Dermis lymphatic vessel endothelial cell (primary cell): ENCODE data around the gene STK36. TPM values are rescaled to one million over a fixed set of nuclear protein-coding genes. Genes with fewer than 3 reads are reported as not detected.

Experiments used
- total RNA-seq: library from RNA; depleted of rRNA; stranded (reverse); fragments of >200 nt; gene quantifications from 2 replicates; pipeline ENCODE4 v1.2.1, GENCODE V29; 2014

The STK36 gene, protein sequence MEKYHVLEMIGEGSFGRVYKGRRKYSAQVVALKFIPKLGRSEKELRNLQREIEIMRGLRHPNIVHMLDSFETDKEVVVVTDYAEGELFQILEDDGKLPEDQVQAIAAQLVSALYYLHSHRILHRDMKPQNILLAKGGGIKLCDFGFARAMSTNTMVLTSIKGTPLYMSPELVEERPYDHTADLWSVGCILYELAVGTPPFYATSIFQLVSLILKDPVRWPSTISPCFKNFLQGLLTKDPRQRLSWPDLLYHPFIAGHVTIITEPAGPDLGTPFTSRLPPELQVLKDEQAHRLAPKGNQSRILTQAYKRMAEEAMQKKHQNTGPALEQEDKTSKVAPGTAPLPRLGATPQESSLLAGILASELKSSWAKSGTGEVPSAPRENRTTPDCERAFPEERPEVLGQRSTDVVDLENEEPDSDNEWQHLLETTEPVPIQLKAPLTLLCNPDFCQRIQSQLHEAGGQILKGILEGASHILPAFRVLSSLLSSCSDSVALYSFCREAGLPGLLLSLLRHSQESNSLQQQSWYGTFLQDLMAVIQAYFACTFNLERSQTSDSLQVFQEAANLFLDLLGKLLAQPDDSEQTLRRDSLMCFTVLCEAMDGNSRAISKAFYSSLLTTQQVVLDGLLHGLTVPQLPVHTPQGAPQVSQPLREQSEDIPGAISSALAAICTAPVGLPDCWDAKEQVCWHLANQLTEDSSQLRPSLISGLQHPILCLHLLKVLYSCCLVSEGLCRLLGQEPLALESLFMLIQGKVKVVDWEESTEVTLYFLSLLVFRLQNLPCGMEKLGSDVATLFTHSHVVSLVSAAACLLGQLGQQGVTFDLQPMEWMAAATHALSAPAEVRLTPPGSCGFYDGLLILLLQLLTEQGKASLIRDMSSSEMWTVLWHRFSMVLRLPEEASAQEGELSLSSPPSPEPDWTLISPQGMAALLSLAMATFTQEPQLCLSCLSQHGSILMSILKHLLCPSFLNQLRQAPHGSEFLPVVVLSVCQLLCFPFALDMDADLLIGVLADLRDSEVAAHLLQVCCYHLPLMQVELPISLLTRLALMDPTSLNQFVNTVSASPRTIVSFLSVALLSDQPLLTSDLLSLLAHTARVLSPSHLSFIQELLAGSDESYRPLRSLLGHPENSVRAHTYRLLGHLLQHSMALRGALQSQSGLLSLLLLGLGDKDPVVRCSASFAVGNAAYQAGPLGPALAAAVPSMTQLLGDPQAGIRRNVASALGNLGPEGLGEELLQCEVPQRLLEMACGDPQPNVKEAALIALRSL (N-terminal part only)
- total RNA-seq: 5.5 and 6.7 TPM in 2 replicates

DNA sequence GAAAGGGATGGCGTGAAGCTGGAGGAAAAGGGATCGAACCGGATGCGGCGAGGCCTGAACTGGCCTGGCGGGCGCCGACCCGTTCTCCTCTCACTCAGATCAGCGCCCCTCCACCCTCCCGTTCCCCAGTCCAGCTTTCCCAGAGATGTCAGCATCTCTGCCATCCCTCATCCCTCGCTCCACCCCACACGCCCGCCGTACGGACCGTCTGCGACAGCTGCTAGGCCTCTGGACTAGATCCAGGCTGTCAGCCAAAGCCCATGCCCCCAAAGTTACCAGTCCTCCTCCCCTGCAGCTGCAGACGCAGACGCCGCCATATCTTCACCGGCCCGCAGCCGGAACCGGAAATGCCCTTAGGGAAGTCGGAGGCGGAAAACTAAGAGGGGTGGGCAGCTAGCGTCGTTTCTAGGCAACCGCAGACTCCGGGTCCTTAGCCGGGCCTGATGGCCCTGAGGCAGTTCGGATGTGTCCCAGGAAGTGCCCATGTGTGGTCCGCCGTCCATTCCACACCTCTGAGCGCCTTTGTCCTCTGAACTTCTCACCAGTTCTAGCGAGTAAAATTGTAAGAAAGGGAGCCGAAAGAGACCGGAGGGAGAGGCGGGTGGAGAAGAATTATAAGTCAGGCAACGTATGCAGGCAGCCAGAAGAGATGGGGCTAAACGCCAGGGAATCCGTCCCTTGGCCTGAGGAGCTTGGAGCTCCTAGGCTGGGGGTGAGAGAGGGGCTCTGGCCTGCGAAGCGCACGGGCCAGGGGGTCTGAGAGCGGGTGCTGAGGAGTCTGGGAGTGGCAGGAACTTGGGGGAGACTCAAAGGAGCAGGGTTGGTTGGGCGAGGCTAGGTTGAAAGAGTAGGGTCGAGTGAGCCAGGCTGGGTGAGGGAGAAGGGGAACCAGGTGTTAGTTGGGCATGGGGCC, at the start of gene STK36, which contains the start of gene RNF25:
Gene STK36 (plus strand): TSS at position 433 of the 913 bp plus-strand sequence. CDS start 744 bp downstream, outside the sequence.
Gene RNF25 (minus strand): TSS at position 349 of the 913 bp plus-strand sequence. CDS start 32 bp downstream, at position 317.

DNA sequence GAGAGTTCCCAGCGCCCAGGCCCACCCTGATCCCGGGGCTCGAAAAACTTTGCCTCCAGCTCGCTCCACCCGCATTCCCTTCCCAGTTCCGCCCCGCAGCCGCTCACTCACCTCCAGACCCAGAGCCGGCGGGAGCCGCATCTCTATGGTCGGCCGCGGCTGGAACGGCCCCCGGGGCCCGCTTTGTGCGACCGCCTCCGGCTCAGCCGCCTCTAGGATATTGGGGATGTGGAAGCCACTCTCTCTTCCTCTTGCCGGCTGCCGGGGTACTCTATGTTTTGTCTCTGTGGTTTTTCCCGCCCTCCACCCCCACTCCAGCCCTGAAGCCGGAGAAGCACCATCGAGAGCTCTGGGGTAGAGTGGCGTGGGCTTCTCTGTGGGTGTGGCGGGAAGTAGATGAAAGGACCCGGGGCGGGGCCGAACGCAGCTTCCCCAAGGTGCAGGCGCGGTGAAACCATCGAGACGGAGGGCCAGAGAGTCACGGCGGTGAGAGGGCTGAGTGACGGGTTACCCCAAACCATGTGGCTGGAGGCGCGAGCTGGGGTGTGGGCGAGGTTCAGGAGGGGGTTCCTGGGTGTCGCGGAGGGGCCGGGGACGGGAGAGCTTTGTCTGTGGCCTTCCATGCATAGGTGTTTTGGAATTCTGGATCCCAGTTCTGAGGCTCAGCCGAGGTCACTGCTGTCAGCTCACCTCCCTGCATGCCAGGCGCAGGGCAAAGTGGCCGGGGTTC, 12.5 kb upstream of the STK36 start, which contains the start of the genes BCS1L and ZNF142:
Gene BCS1L (plus strand): TSS at position 426 of the 730 bp plus-strand sequence. CDS start 1,305 bp downstream, outside the sequence.
Gene ZNF142 (minus strand): TSS at position 366 of the 730 bp plus-strand sequence. CDS start 3,194 bp downstream, outside the sequence.

DNA sequence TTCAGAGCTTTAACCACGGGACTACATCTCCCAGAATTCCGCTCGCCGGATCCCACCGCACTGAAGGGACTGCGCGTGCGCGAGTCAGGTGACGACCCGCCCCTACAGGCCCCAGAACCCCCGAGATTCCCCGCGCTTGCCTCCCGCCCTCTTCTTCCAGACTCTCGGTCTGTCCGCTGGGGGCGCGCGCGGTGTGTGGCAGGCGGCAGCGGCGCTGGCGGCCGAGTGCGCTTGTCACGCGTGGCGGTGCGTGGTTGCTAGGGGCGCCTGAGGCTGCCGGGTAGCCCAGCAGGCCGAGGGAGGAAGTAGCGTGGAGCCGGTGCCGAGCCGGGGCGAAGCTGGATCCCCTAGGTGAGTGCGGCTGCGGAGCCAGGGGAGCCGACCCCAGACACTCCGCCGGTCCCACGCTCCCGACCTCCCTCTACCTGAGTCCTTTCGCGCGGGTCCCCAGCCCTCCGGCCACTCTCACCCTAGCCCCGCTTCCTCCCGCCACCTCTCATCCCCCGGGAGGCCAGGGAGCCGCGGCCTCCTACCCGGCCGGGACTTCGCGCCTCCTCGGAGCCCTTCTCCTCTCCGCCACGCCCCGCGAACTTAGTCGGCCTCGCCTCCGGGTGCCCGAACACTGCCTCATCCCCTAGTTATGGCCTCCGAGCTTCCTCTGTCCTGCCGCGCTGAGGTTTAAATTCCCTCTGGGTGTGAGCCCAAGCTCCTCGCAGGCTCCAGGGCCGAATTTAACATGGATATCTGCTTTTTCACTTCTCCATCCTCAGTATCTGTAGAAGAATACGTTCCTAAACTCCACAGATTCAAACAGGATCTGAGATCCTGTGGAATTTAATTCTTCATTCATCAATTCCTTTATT, 39.0 kb downstream of the STK36 start, which contains the start of gene TTLL4:
Gene TTLL4 (plus strand): TSS at position 149 of the 863 bp plus-strand sequence. CDS start 26,842 bp downstream, outside the sequence.

Other genes starting within 250 kb of the STK36 start
- gene USP37, start 103.7 kb upstream of the STK36 start, total RNA-seq: 7.8 and 11.7 TPM in 2 replicates
- 41.3 and 44.3 TPM in 2 replicates for gene CNOT9, start 103.2 kb upstream of the STK36 start, total RNA-seq
- gene PLCD4, start 64.2 kb upstream of the STK36 start, total RNA-seq: 1.3 and 2.6 TPM in 2 replicates
- 4.9 and 6.0 TPM in 2 replicates for gene ZNF142, start 12.5 kb upstream of the STK36 start, total RNA-seq
- 17.7 and 19.7 TPM in 2 replicates for gene BCS1L, start 12.4 kb upstream of the STK36 start, total RNA-seq
- 31.8 and 33.7 TPM in 2 replicates for gene RNF25, start 84 bp upstream of the STK36 start, total RNA-seq
- gene TTLL4, start 38.7 kb downstream of the STK36 start, total RNA-seq: 3.5 and 4.8 TPM in 2 replicates
- gene CYP27A1, start 110.1 kb downstream of the STK36 start, total RNA-seq: 8.3 and 12.7 TPM in 2 replicates
- gene PRKAG3, start 159.7 kb downstream of the STK36 start, total RNA-seq: not detected in 2 replicates
- not detected in 2 replicates for gene WNT6, start 187.7 kb downstream of the STK36 start, total RNA-seq
- gene WNT10A, start 208.8 kb downstream of the STK36 start, total RNA-seq: not detected in 2 replicates